SK-N-SH (cell line): ENCODE results near the gene GTPBP4. TPM values are rescaled to one million over a fixed set of nuclear protein-coding genes. Genes with fewer than 3 reads are reported as not detected.
"Not testable (repeated sequence)": the region's sequence is repeated elsewhere in the genome, so short reads cannot be mapped to it uniquely, and the experiment has no call there.

ENCODE experiments used
- CTCF ChIA-PET: fragments of 300-600, 350-600 bp; formaldehyde crosslinking; extraction: SDS; loops from one replicate; lab custom pipeline; 2021; lab: Yijun Ruan, JAX
- POLR2A ChIA-PET: fragments of 350-600 bp; sonication (Branson Sonifier 250); formaldehyde crosslinking; extraction: SDS; loops from one replicate; lab custom pipeline; 2020; ENCODE audit warnings: antibody characterized with exemption, inconsistent platforms; lab: Yijun Ruan, JAX
- DNase-seq: peaks from one replicate; pipeline ENCODE4 v3.0.0; 2012
- H2AFZ ChIP-seq: fragments of 200-600 bp; sonication (generic); 2 replicates; pipeline ENCODE4 v1.8.1; 2016; ENCODE audit warnings: antibody characterized with exemption, mild to moderate bottlenecking, low read depth
- H3F3A ChIP-seq: fragments of 200-600 bp; sonication (generic); replicated peaks from 2 replicates; pipeline ENCODE3; 2016; ENCODE audit warnings: antibody characterized with exemption, mild to moderate bottlenecking; ENCODE audit not compliant: insufficient read depth
- H3K27ac ChIP-seq, 2 experiments: fragments of 200-500 bp in 1 of 2; fragments of 200-600 bp in 1 of 2; sonication (Bioruptor generic) in 1 of 2; sonication (generic), shearing (Covaris generic) in 1 of 2; 2 replicates each; pipeline versions ENCODE4 v1.5.1 to v1.6.1; 2014 to 2016; ENCODE audit warnings: low read depth in 2 of 2, inconsistent platforms in 1 of 2, low read length in 1 of 2, mild to moderate bottlenecking in 1 of 2, mixed read lengths in 1 of 2
- H3K27me3 ChIP-seq: fragments of 200-600 bp; sonication (generic), shearing (Covaris generic); 2 replicates; pipeline ENCODE4 v1.6.1; 2016; ENCODE audit warnings: mixed run types; ENCODE audit not compliant: insufficient read depth
- H3K36me3 ChIP-seq, 2 experiments: fragments of 200-500 bp in 1 of 2; fragments of 200-600 bp in 1 of 2; sonication (Bioruptor generic) in 1 of 2; sonication (generic) in 1 of 2; replicated peaks in 1 of 2; 2 replicates each; pipeline versions ENCODE3 to v1.5.1; 2014 to 2016; ENCODE audit warnings: low read length in 1 of 2, mild to moderate bottlenecking in 1 of 2; ENCODE audit not compliant: insufficient read depth in 2 of 2, control insufficient read depth in 1 of 2
- H3K4me1 ChIP-seq, 2 experiments: fragments of 200-500 bp in 1 of 2; fragments of 200-600 bp in 1 of 2; sonication (Bioruptor generic) in 1 of 2; sonication (generic), shearing (Covaris generic) in 1 of 2; 2 replicates each; pipeline versions ENCODE4 v1.5.1 to v1.6.1; 2014 to 2016; ENCODE audit warnings: low read depth in 1 of 2, low read length in 1 of 2, mixed run types in 1 of 2; ENCODE audit not compliant: insufficient read depth in 2 of 2, control insufficient read depth in 1 of 2
- H3K4me2 ChIP-seq: fragments of 200-600 bp; sonication (generic), shearing (Covaris generic); 2 replicates; pipeline ENCODE4 v1.6.1; 2017; ENCODE audit warnings: mixed run types
- H3K4me3 ChIP-seq, 2 experiments: fragments of 200-500 bp in 1 of 2; fragments of 200-600 bp in 1 of 2; sonication (Bioruptor generic) in 1 of 2; sonication (generic), shearing (Covaris generic) in 1 of 2; 2 replicates each; pipeline versions ENCODE4 v1.5.1 to v1.8.1; 2014 to 2016; ENCODE audit warnings: low read depth in 2 of 2, inconsistent platforms in 1 of 2, low read length in 1 of 2, mild to moderate bottlenecking in 1 of 2, mixed read lengths in 1 of 2, moderate library complexity in 1 of 2
- H3K79me2 ChIP-seq: fragments of 200-600 bp; sonication (generic); 2 replicates; pipeline ENCODE4 v1.8.1; 2017; ENCODE audit warnings: mild to moderate bottlenecking; ENCODE audit not compliant: insufficient read depth
- H3K9ac ChIP-seq: fragments of 200-600 bp; sonication (generic); 2 replicates; pipeline ENCODE4 v1.6.1; 2017; ENCODE audit warnings: mixed run types
- H3K9me2 ChIP-seq: fragments of 200-600 bp; sonication (generic); 2 replicates; pipeline ENCODE4 v1.6.1; 2017; ENCODE audit warnings: mixed run types
- H3K9me3 ChIP-seq: fragments of 200-600 bp; sonication (generic); 2 replicates; pipeline ENCODE4 v1.6.1; 2017; ENCODE audit warnings: mixed run types, mild to moderate bottlenecking, moderate library complexity
- H4K20me1 ChIP-seq: fragments of 200-600 bp; sonication (generic); 2 replicates; pipeline ENCODE4 v1.6.1; 2017; ENCODE audit warnings: mild to moderate bottlenecking, mixed run types; ENCODE audit not compliant: insufficient read depth
- CHD2 ChIP-seq: fragments of 150-350 bp; IDR thresholded peaks from 2 replicates; pipeline ENCODE4 v1.6.1; 2018; ENCODE audit warnings: low read length; ENCODE audit not compliant: partially characterized antibody
- EP300 ChIP-seq, 2 experiments: IDR thresholded peaks; 2 replicates each; pipeline versions ENCODE4 v1.4.0 to v1.6.1; 2012; ENCODE audit warnings: borderline replicate concordance in 1 of 2, low read depth in 1 of 2, low read length in 1 of 2
- FOXJ3 ChIP-seq: sonication (generic); formaldehyde crosslinking; IDR thresholded peaks from 2 replicates; pipeline ENCODE4 v1.5.1; 2020; ENCODE audit warnings: mild to moderate bottlenecking, missing genetic modification reagents
- FOXM1 ChIP-seq: IDR thresholded peaks from 2 replicates; pipeline ENCODE4 v1.4.0; 2012; ENCODE audit warnings: low read depth, mild to moderate bottlenecking
- MXI1 ChIP-seq: IDR thresholded peaks from 2 replicates; pipeline ENCODE4 v1.6.1; 2012; ENCODE audit warnings: mild to moderate bottlenecking, low read depth, low read length, improper control_type of control experiment
- POLR2AphosphoS5 ChIP-seq: IDR thresholded peaks from 2 replicates; pipeline ENCODE4 v1.6.1; 2012; ENCODE audit warnings: low read depth, low read length
- RAD21 ChIP-seq: IDR thresholded peaks from 2 replicates; pipeline ENCODE4 v1.6.1; 2012; ENCODE audit warnings: mild to moderate bottlenecking, low read length
- RFX5 ChIP-seq: IDR thresholded peaks from 2 replicates; pipeline ENCODE4 v1.6.1; 2012; ENCODE audit warnings: mild to moderate bottlenecking, improper control_type of control experiment, low read length
- SMC3 ChIP-seq: IDR thresholded peaks from 2 replicates; pipeline ENCODE4 v1.6.1; 2012; ENCODE audit warnings: low read depth, low read length, improper control_type of control experiment
- TCF12 ChIP-seq: IDR thresholded peaks from 2 replicates; pipeline ENCODE4 v1.4.0; 2012
- YY1 ChIP-seq: IDR thresholded peaks from 2 replicates; pipeline ENCODE4 v1.4.0; 2012; ENCODE audit warnings: low read depth, mild to moderate bottlenecking
- WGBS: methylation state at CpG from one replicate; pipeline ENCODE4 v1.1.6; 2017; ENCODE audit warnings: low lambda C conversion rate; 5-methylcytosine and 5-hydroxymethylcytosine counted together
- polyA plus RNA-seq, 3 experiments: library from polyadenylated mRNA; depleted of rRNA; stranded (reverse); fragments of >200 nt; gene quantifications; 2 replicates each; pipeline ENCODE4 v1.2.3, GENCODE V29; 2012
- TF ChIP-seq, protein P1 (sequence below): IDR thresholded peaks from 2 replicates; pipeline ENCODE4 v1.4.0; 2012; ENCODE audit warnings: low read depth, borderline replicate concordance
- TF ChIP-seq, protein P2 (sequence below): fragments of 150-350 bp; IDR thresholded peaks from 2 replicates; pipeline ENCODE4 v1.6.1; 2016; ENCODE audit warnings: mild to moderate bottlenecking, low read depth, low read length

Gene GTPBP4
- polyA plus RNA-seq, 1 of the 3 experiments (the other 2 are of a cell fraction): 36.6 TPM

DNA sequence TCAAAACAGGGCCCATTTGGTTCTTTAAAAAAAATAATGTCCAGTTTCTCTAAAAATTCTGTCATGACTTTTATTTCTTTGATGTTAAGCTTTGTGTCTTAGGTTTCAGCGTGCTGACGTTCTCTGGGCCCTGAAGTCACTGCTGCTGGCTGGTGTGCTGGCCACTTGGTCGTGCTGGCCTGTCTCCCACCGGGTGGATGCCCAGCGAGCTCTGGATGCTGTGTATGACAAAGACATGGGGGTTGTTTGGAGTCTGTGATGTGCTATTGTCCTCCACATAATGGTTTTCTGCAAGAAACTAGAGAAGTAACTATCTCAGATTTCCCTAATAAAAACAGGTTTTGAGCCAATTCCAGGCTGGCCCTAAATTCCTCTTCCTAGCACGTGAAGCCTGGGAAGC lies 47.0 kb downstream of the GTPBP4 start (continued):
- no peak for TF ChIP-seq FOXJ3 (CRISPR knock-in tag)

DNA sequence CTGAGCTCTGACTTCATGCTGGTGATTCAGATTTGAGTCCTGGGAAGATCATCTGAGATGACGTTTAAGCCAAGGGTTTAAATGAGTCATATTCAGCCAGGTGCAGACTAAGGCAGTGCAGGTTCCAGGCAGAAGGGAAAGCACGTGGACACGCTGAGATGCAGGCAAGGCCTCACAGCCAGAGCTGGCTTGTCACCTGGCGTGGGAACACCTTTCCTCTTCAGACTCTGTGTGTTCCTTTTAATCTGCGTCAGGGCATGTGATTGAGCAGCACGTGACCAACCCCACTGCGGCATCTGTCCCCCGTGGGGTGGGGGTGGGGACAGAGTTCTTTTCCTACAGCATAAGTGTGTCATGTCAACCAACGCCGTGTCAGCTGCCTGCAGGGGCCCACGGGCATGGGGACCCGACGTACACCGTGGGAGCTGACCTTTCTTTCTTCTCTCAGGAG lies 48.1 kb downstream of the GTPBP4 start:
- Histone ChIP-seq H3F3A (peaks cover 4% of the 10 kb centered on the region), H3K9me2 (no peaks in the 10 kb centered on the region), H3K4me1 (no peaks in the 10 kb centered on the region), H3K27me3 (no peaks in the 10 kb centered on the region), H3K79me2 (no peaks in the 10 kb centered on the region), H3K4me2 (no peak overlapping the region), H3K36me3 (peaks cover 13 to 31% of the 10 kb centered on the region in 2 experiments), H3K9ac (no peak overlapping the region), H2AFZ (no peak overlapping the region), H3K27ac (no peak overlapping the region), H4K20me1 (no peaks in the 10 kb centered on the region), H3K9me3 (no peaks in the 10 kb centered on the region), H3K4me3 (no peak overlapping the region)
- no peak for TF ChIP-seq CHD2
- TF ChIP-seq, protein P1, sequence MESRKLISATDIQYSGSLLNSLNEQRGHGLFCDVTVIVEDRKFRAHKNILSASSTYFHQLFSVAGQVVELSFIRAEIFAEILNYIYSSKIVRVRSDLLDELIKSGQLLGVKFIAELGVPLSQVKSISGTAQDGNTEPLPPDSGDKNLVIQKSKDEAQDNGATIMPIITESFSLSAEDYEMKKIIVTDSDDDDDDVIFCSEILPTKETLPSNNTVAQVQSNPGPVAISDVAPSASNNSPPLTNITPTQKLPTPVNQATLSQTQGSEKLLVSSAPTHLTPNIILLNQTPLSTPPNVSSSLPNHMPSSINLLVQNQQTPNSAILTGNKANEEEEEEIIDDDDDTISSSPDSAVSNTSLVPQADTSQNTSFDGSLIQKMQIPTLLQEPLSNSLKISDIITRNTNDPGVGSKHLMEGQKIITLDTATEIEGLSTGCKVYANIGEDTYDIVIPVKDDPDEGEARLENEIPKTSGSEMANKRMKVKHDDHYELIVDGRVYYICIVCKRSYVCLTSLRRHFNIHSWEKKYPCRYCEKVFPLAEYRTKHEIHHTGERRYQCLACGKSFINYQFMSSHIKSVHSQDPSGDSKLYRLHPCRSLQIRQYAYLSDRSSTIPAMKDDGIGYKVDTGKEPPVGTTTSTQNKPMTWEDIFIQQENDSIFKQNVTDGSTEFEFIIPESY: no peak
- TF ChIP-seq FOXM1: no peak
- no peak for TF ChIP-seq EP300 (IDR thresholded peaks at IDR 0.05; ENCODE audit: borderline replicate concordance in 1 of 2, low read depth in 1 of 2, low read length in 1 of 2)
- TF ChIP-seq FOXJ3 (CRISPR knock-in tag): no peak
- no peak for TF ChIP-seq SMC3
- no peak for TF ChIP-seq RAD21
- no peak for TF ChIP-seq TCF12
- no peak for TF ChIP-seq POLR2AphosphoS5
- 71% methylated on average over 11 of the region's 14 CpGs for WGBS
- CTCF ChIA-PET: no interaction called here
- POLR2A ChIA-PET: interaction anchor here (1.2 kb wide), 1 partner anchor 13 kb away, joined by 3 read pairs; the partner anchor contains the start of gene IDI1
- no peak for DNase-seq

DNA sequence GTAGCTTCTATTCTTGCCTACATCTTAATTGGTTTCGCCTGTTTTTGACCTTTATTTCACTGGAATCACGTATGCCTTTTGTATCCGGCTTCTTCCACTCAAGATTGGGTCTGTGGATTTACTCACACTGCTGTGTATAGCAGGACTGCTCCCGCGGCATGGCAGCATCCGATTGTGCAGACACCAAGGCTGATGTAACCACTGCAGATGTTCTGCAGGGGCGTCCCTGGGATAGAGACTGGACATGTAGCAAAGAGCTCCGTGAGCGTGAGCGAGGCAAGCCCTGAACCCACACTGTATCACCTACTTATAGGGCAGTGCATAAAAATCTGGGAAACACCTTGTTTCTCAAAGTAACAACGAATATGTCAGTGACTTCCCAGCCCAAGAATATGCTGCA lies 48.9 kb downstream of the GTPBP4 start:
- Histone ChIP-seq H3K27me3 (no peaks in the 10 kb centered on the region), H3K79me2 (no peaks in the 10 kb centered on the region), H2AFZ (no peak overlapping the region), H3K36me3 (peaks cover 20 to 36% of the 10 kb centered on the region in 2 experiments), H3K4me3 (no peak overlapping the region), H4K20me1 (no peaks in the 10 kb centered on the region), H3K27ac (no peak overlapping the region), H3K9ac (no peak overlapping the region), H3F3A (peaks cover 4% of the 10 kb centered on the region), H3K4me2 (no peak overlapping the region), H3K4me1 (no peaks in the 10 kb centered on the region)
- CTCF ChIA-PET: interaction anchor here (1.2 kb wide), 1 partner anchor 11 kb away, joined by 3 read pairs; the partner anchor contains the start of gene IDI1
- WGBS: 90% methylated on average over 11 of the region's 11 CpGs
- no peak for DNase-seq
- TF ChIP-seq, protein P2, sequence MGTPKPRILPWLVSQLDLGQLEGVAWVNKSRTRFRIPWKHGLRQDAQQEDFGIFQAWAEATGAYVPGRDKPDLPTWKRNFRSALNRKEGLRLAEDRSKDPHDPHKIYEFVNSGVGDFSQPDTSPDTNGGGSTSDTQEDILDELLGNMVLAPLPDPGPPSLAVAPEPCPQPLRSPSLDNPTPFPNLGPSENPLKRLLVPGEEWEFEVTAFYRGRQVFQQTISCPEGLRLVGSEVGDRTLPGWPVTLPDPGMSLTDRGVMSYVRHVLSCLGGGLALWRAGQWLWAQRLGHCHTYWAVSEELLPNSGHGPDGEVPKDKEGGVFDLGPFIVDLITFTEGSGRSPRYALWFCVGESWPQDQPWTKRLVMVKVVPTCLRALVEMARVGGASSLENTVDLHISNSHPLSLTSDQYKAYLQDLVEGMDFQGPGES: no peak
- TF ChIP-seq YY1: no peak
- TF ChIP-seq RFX5: no peak
- no peak for TF ChIP-seq MXI1
- TF ChIP-seq FOXJ3 (CRISPR knock-in tag): no peak
- TF ChIP-seq SMC3: no peak
- no peak for TF ChIP-seq TCF12
- TF ChIP-seq, all 33 proteins: peak for 0
- POLR2A ChIA-PET: interaction anchor here (1.2 kb wide), 1 partner anchor 12 kb away, joined by 3 read pairs; the partner anchor contains the start of gene IDI1
- Histone ChIP-seq H3K9me2 (no peaks in the 10 kb centered on the region), H3K9me3 (no peaks in the 10 kb centered on the region)

DNA sequence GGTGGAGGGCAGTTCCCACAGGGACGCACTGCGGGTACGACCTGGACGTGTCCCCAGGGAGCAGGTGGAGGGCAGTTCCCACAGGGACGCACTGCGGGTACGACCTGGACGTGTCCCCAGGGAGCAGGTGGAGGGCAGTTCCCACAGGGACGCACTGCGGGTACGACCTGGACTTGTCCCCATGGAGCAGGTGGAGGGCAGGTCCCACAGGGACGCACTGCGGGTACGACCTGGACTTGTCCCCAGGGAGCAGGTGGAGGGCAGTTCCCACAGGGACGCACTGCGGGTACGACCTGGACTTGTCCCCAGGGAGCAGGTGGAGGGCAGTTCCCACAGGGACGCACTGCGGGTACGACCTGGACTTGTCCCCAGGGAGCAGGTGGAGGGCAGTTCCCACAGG lies 50.5 kb downstream of the GTPBP4 start:
- DNase-seq, CTCF ChIA-PET, H3K9me3 ChIP-seq, H3K4me3 ChIP-seq, H3K9ac ChIP-seq, H4K20me1 ChIP-seq, POLR2A ChIA-PET, H3K27me3 ChIP-seq, H3K4me1 ChIP-seq, H3K79me2 ChIP-seq, H3K27ac ChIP-seq, H3K9me2 ChIP-seq, H3K4me2 ChIP-seq, H2AFZ ChIP-seq: not testable (repeated sequence)
- H3K36me3 ChIP-seq: peaks cover 33 to 53% of the 10 kb centered on the region in 2 experiments
- H3F3A ChIP-seq: peaks cover 11% of the 10 kb centered on the region
- WGBS: 100% methylated on average over 9 of the region's 20 CpGs
